DMS53 treated with DMSO at 0.1 percent for 48 hours (cell line): ENCODE results near the gene TPCN2.
A peak's percentile ranks its signal among the peaks of the same experiment; 100 is the strongest.

Experiments
- DNase-seq: peaks from one replicate; lab custom pipeline; 2025; ENCODE audit not compliant: unreplicated experiment; lab: John Stamatoyannopoulos, UW

TPCN2 gene

GRCh38 chr11:69037074-69037473 lies 11.7 kb upstream of the TPCN2 start:
- no peak for DNase-seq

- no peak for DNase-seq
Observed at GRCh38 chr11:69037544-69037943, 11.2 kb upstream of the TPCN2 start.

- no peak for DNase-seq
Observed at GRCh38 chr11:69039501-69039900, 9.2 kb upstream of the TPCN2 start.

GRCh38 chr11:69040051-69040450 lies 8.7 kb upstream of the TPCN2 start:
- no peak for DNase-seq

- no peak for DNase-seq
Observed at GRCh38 chr11:69040581-69041260, 8.0 kb upstream of the TPCN2 start.

GRCh38 chr11:69041516-69041915 lies 7.2 kb upstream of the TPCN2 start:
- DNase-seq, result no peak

GRCh38 chr11:69044111-69045013 lies 4.4 kb upstream of the TPCN2 start:
- DNase-seq, result peak; percentile 74

- no peak for DNase-seq
Observed at GRCh38 chr11:69048031-69048693, 570 bp upstream of the TPCN2 start.

- DNase-seq, result no peak
Observed at GRCh38 chr11:69049490-69049867, 747 bp downstream of the TPCN2 start.

- DNase-seq, result no peak
Observed at GRCh38 chr11:69050592-69051380, 2.1 kb downstream of the TPCN2 start.

GRCh38 chr11:69051381-69052342 lies 2.9 kb downstream of the TPCN2 start:
- DNase-seq, result no peak

GRCh38 chr11:69052343-69053168 lies 3.8 kb downstream of the TPCN2 start:
- DNase-seq, result no peak

GRCh38 chr11:69053169-69053477 lies 4.4 kb downstream of the TPCN2 start:
- DNase-seq, result no peak

- DNase-seq, result no peak
Observed at GRCh38 chr11:69053546-69054396, 5.0 kb downstream of the TPCN2 start.

- DNase-seq, result no peak
Observed at GRCh38 chr11:69054397-69055211, 5.9 kb downstream of the TPCN2 start.

GRCh38 chr11:69055212-69055586 lies 6.5 kb downstream of the TPCN2 start:
- no peak for DNase-seq
